GM18520 (cell line): ENCODE measurements around the gene LY6G5B.
A peak's percentile ranks its signal among the peaks of the same experiment; 100 is the strongest.
"Not testable (repeated sequence)": the region's sequence is repeated elsewhere in the genome, so short reads cannot be mapped to it uniquely, and the experiment has no call there.

ENCODE experiments used
- ATAC-seq: cut with Tn5 transposase; IDR thresholded peaks from one replicate; pipeline ENCODE4 v1.9.1; 2021; ENCODE audit not compliant: unreplicated experiment

LY6G5B gene

DNA sequence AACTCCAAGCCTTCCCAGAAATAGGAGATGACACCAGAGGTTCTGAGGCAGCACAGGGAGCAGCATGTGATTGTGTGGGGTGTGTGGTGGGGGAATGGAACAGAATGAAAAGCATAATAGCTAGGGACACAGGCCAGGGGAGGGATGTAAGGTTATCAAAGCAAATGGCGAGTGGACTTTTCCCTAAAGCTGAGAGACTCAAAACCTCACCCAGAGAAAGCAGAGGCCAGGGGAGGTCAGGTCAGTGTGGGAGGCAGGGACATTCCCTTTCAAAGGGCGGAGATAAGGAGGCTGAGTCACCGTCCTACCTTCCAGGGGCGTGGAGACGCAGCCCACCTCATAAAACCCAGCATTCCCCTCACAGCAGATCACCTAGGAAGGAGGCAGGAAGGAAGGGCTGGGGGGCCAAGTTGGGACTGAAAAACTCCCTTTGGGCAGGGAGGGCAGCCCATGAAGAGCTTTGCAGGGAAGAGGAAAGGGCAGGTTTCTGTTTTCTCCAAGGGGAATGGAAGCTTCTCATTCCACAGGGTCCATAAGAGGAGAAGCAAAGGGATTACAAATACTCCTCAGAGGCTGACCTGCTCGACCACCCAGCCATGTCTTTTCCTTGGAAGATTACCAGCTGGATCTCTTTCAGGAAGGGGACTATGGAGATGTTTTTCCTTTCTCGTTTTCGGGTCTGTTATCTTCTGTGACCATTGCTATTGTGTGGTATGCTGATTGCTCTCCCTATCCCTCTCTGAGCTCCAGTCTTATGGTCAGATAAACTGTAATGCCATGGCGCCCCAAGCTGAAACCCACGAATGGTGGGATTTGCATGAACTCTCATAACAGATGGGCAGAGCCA is 20.7 kb downstream of the LY6G5B start:
- ATAC-seq = no peak

DNA sequence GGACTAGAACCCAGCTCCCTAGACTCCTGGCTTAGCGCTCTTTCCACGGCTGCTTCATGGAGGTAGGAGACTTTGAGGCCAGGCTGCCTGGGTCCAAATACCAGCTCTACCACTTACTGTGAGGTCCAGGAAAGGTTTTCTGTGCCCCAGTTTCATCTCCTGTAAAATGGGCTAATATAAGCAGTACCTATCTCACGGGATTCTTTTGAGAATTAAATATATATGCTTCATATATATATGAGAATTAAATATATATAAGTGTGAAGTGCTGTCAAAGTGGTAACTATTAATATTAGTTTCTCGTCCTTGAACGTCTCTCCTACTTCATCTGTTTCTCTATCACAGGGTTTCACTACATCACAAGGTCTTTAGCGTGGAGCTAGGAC is 21.3 kb downstream of the LY6G5B start:
- ATAC-seq = no peak

- no peak for ATAC-seq
These were observed 21.9 kb downstream of the LY6G5B start for GRCh38 chr6:31691564-31692108.

GRCh38 chr6:31692353-31692752 is 22.6 kb downstream of the LY6G5B start:
- no peak for ATAC-seq

DNA sequence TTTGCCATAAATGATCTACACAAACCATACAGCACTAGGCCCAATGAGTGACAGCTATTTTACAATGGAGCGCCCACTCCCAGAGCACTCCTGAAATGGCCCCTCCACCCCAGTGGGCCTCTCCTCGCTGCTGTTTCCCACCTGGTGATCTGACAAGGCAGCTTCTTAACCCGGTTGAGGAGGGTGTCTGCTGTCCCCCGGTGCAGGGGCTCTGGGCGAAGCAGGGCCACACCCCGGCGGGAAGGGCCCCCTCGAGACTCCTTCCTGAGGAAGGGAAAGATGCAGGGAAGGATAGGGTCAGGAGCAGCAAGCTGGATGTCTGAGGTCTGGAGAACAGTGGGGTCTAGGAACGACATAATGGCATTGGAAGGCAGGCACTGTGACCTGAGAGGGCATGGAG is 23.1 kb downstream of the LY6G5B start:
- no peak for ATAC-seq

DNA sequence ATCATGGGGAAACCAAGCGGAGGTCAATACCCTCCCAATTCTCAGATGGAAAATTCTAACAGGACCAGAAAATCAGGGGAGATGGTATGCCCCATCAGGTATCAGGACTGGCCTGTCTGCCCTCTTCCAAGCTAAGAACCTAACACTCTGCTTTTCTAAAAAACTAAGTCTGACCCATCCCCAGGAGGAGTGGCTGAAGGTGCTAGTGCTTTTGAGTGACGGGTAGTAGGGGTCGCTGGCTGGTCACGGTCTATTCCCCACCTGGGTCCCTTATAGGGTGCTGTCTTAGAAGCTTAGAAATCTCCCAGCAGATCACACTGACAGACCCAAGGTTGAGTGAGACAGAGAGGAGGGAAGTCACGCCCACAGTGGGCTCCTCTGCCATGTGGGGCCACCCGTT is 23.8 kb downstream of the LY6G5B start:
- ATAC-seq = no peak

DNA sequence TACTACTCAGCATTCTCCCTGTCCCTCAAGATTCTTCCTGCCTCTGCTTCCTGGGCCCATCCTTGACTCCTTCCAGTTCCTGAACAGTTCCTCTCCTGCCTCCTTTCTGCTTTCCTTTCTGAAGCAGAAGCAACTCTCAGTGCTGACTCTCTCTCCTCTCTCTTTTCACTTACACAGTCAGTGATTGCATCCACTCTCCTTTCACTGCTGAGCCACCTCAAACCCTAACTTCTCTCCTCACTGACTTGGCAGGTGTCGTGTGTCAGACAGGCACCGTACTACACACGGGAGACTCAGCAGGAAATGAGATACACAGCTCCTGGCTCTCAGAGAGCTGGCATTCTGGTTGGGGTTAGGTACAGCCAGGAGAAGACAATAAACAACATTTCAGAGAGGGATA is 27.8 kb downstream of the LY6G5B start:
- no peak for ATAC-seq

GRCh38 chr6:31700740-31701401 is 31.1 kb downstream of the LY6G5B start:
- no peak for ATAC-seq

DNA sequence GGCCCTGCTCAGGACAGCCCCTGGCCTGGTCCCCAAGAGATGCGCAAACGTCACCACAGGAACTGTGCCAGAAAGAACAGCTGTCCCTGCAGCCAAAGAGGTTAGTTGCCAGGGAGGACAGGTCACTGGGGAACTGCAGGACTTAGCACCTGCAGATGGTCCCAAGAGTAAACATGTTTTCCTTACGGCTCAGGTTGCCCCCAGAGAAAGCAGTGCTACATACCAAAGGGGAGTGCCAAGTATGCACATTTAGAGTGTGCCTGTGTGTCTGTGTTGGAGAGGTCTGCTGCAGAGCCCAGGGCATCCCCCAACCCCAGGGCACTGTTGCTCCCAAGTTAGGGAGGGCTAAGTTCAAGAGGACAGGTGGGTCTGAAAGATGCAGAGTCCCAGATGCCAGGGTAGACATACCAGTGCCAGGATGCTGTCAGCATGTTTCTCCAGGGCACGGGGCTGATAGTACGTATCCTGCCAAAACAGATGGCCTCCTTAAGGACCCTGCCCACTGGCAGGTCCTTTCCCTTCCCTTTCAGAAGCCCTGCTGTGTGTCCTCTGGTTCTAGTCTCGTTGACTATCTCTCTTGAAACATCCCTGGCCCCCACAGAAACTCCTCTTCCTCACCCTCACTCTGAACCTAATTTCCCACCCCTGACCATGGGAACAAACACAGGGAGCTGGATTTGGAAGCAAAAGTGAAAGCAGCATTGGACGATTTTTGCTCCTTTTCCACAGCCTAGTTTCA is 32.1 kb downstream of the LY6G5B start:
- no peak for ATAC-seq

DNA sequence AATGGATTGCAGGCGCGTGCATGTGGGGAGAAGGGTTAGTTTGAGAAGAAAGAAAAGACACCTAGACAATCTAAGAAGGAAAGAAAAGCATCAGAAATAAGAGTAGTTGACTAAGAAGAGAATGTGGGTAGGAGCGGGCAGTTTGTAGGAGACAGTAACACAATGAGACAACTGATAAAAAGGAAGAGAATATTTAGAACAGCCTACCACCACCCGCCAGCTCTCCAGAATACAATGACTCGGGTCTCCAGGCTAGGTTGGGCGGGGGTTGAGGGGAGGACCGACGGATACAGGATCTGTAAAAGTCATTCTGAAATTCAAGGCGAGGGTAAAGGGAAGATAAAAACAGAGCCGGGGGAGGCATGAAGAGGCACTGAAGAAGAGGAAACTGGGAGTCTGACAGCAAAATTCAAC is 32.6 kb downstream of the LY6G5B start:
- no peak for ATAC-seq

GRCh38 chr6:31702819-31703716 is 33.3 kb downstream of the LY6G5B start, which contains the start of gene ABHD16A:
Gene ABHD16A, minus strand, starts transcription at chr6:31703324. Its CDS starts 43 bp downstream, at chr6:31703281.
- peak; percentile 80 for ATAC-seq

DNA sequence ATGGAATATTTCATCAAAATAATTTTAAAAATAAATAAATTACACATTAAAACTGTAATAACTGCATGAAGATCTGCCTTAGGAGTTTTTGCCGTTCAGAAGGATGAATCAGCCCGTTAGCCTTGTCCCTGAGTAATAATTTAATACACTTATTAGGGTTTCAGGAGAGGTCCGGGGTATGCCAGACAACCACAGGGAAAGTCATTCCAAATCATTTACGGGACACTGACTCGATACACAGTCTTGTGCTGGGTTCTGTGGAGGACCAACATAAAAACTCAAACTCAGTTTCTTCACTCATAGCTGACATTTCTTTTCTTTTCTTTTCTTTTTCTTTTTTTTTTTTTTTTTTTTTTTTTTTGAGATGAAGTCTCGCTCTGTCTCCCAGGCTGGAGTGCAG is 36.2 kb downstream of the LY6G5B start:
- ATAC-seq = no peak

GRCh38 chr6:31706599-31706998 is 36.8 kb downstream of the LY6G5B start, which contains the start of gene LY6G6F:
Gene LY6G6F, plus strand, starts transcription at chr6:31706866. Its CDS starts 41 bp downstream, at chr6:31706907.
- ATAC-seq = no peak

GRCh38 chr6:31707701-31708100 is 37.9 kb downstream of the LY6G5B start:
- no peak for ATAC-seq

DNA sequence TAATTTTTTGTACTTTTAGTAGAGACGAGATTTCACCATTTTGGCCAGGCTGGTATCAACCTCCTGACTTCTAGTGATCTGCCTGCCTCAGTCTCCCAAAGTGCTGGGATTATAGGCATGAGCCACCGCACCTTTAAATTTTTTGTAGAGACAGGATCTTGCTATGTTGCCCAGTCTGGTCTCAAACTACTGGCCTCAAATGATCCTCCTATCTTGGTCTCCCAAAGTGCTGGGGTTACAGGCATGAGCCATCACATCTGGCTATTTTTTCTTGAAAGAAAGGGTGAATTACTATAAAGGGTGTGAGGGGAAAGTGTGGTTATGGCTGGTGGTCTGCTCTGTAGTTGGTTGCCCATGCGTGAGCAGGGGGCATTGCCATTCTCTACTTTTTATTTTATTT is 38.4 kb downstream of the LY6G5B start:
- no peak for ATAC-seq

GRCh38 chr6:31709157-31709556 is 39.4 kb downstream of the LY6G5B start:
- ATAC-seq = not testable (repeated sequence)

GRCh38 chr6:31710523-31711219 is 40.9 kb downstream of the LY6G5B start:
- ATAC-seq = no peak

DNA sequence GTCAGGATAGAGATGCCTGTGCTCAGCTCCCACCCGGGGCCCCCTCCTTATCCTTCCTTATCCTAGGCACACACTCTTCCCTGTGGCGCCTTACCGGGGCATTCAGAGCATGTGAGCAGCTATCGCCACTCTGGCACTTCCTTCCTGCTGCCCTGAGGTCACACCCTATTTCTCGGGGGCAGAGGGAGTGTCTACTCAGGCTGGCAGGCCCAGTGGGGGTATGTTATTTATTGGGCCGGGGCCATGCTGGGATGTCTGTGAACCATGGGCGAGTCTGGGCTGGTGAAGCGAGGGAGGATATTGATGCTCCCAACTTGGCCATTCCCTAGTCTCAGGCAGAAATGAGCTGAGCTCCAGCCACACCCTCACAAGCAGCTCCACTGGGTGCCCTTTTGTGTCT is 41.5 kb downstream of the LY6G5B start:
- no peak for ATAC-seq

GRCh38 chr6:31712296-31712695 is 42.5 kb downstream of the LY6G5B start:
- no peak for ATAC-seq

DNA sequence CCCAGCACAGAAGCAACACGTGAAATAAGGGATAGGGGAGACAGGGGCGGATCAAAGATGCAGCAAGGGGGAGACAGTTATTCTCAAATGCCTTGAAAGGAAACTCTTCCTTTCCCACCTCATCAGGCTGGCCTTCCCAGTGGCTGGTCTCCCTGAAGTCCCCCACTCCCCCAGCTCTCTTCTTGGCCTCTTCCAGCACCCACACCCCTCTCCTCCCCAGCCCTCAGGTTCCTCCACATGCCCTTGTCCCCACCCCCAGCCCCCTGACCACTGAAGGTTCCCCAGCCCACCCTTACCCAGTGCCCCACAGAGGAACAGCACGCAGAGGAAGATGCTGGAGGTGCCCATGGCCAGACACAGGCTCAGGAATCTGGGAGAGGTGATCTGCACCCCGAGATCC is 43.7 kb downstream of the LY6G5B start:
- no peak for ATAC-seq
